PFSK-1 (cell line): ENCODE data around the gene FIG4.

ENCODE experiments used
- FOXP2 ChIP-seq: optimal IDR thresholded peaks from 2 replicates; pipeline ENCODE3; 2011; ENCODE audit warnings: borderline replicate concordance, control low read depth, inconsistent platforms; ENCODE audit not compliant: insufficient read depth; ENCODE audit errors: extremely low read length, extremely low read depth
- POLR2AphosphoS5 ChIP-seq: IDR thresholded peaks from 2 replicates; pipeline ENCODE4 v1.6.1; 2012; ENCODE audit warnings: low read depth, mild to moderate bottlenecking, control low read depth, low read length, moderate library complexity
- SIN3A ChIP-seq: IDR thresholded peaks from 2 replicates; pipeline ENCODE4 v1.6.1; 2012; ENCODE audit warnings: mild to moderate bottlenecking, low read length, moderate library complexity, borderline replicate concordance; ENCODE audit not compliant: insufficient read depth
- TAF1 ChIP-seq: IDR thresholded peaks from 2 replicates; pipeline ENCODE4 v1.6.1; 2012; ENCODE audit warnings: low read length, control low read depth, borderline replicate concordance; ENCODE audit not compliant: insufficient read depth
- TF ChIP-seq, protein P1 (sequence below), 2 experiments: IDR thresholded peaks; 2 replicates each; pipeline versions ENCODE4 v1.6.1 to v1.8.0; 2011 to 2012; ENCODE audit warnings: low read depth in 2 of 2, low read length in 2 of 2, control low read depth in 1 of 2, inconsistent platforms in 1 of 2, mild to moderate bottlenecking in 1 of 2, moderate library complexity in 1 of 2; ENCODE audit not compliant: insufficient read depth in 1 of 2

The FIG4 gene

DNA sequence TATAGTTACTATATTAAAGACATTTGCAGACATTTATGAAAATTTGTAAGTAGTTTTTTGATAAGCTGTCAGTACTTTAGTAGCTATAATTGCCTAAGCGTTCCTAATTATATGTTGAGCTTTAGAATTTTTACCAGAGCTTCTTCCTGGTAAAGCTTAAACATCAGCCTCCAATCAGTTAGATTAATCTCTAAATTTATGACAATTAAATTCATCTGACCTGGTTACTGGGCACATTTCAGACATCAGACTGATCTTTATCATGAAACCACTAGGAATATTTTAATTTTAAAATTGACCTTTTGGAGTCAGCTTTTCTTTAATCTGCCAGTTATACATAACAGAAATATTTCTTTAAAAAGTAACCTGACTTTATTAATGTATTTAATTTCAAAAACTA, 23.5 kb downstream of the FIG4 start:
- TF ChIP-seq, protein P1, sequence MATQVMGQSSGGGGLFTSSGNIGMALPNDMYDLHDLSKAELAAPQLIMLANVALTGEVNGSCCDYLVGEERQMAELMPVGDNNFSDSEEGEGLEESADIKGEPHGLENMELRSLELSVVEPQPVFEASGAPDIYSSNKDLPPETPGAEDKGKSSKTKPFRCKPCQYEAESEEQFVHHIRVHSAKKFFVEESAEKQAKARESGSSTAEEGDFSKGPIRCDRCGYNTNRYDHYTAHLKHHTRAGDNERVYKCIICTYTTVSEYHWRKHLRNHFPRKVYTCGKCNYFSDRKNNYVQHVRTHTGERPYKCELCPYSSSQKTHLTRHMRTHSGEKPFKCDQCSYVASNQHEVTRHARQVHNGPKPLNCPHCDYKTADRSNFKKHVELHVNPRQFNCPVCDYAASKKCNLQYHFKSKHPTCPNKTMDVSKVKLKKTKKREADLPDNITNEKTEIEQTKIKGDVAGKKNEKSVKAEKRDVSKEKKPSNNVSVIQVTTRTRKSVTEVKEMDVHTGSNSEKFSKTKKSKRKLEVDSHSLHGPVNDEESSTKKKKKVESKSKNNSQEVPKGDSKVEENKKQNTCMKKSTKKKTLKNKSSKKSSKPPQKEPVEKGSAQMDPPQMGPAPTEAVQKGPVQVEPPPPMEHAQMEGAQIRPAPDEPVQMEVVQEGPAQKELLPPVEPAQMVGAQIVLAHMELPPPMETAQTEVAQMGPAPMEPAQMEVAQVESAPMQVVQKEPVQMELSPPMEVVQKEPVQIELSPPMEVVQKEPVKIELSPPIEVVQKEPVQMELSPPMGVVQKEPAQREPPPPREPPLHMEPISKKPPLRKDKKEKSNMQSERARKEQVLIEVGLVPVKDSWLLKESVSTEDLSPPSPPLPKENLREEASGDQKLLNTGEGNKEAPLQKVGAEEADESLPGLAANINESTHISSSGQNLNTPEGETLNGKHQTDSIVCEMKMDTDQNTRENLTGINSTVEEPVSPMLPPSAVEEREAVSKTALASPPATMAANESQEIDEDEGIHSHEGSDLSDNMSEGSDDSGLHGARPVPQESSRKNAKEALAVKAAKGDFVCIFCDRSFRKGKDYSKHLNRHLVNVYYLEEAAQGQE (IDR thresholded peaks at IDR 0.05; ENCODE audit: insufficient read depth in 1 of 2, low read depth in 2 of 2, low read length in 2 of 2), result no peak
- no peak for TF ChIP-seq SIN3A
- no peak for TF ChIP-seq FOXP2
- TF ChIP-seq TAF1, result no peak
- TF ChIP-seq POLR2AphosphoS5, result no peak

DNA sequence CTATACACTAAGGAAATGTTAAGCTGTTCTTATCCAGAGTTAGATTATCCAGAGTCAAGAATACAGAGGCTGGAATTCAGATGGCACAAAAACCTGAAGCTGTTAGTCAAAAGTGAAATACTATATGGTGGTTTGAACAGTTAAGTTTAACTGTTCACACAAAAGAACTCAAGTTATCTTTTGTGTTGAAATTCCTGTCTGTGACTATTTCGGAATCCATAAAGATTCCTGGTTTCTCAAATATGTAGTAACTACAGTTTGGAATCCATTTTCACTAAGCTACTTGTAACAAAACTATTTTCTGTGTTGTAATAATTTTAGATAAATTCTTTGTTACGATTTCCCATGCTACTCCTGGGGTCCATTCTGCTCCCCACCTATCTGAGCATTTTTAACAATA, 24.5 kb downstream of the FIG4 start:
- TF ChIP-seq FOXP2 (no peak), TAF1 (no peak), POLR2AphosphoS5 (no peak), SIN3A (no peak)
- TF ChIP-seq, protein P1 (IDR thresholded peaks at IDR 0.05; ENCODE audit: insufficient read depth in 1 of 2, low read depth in 2 of 2, low read length in 2 of 2), result no peak

DNA sequence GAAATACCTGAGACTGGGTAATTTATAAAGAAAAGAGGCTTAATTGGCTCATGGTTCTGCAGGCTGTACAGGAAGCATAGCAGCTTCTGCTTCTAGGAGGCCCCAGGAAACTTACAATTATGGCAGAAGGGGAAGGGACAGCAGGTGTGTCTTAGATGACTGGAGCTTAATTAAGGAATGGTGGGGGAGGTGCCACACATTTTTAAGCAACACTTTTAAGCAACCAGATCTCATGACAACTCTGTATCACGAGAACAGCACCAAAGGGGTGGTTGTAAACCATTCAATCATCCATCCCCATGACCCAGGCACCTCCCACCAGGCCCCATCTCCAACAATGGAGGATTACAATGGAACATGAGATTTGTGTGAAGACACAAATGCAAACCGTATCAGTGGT, 26.9 kb downstream of the FIG4 start:
- TF ChIP-seq POLR2AphosphoS5 (no peak), TAF1 (no peak), SIN3A (no peak), FOXP2 (no peak)
- TF ChIP-seq, protein P1 (IDR thresholded peaks at IDR 0.05; ENCODE audit: insufficient read depth in 1 of 2, low read depth in 2 of 2, low read length in 2 of 2), result no peak

DNA sequence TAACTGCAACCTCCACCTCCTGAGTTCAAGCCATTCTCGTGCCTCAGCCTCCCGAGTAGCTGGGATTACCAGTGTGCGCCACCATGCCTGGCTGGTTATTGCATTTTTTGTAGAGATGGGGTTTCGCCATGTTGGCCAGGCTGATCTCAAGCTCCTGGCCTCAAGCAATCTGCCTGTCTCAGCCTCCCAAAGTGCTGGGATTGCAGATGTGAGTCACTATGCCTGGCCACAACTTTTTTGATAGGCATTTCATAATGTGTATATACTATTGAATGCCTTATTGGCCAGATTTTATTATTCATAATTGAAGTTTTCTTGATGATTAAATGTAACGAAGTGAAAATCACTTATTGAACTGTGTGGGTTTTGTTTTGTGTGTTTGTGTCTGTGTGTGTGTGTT, 27.9 kb downstream of the FIG4 start:
- TF ChIP-seq TAF1, result no peak
- TF ChIP-seq POLR2AphosphoS5, result no peak
- TF ChIP-seq, protein P1 (IDR thresholded peaks at IDR 0.05; ENCODE audit: insufficient read depth in 1 of 2, low read depth in 2 of 2, low read length in 2 of 2), result no peak
- TF ChIP-seq SIN3A, result no peak
- TF ChIP-seq FOXP2, result no peak

DNA sequence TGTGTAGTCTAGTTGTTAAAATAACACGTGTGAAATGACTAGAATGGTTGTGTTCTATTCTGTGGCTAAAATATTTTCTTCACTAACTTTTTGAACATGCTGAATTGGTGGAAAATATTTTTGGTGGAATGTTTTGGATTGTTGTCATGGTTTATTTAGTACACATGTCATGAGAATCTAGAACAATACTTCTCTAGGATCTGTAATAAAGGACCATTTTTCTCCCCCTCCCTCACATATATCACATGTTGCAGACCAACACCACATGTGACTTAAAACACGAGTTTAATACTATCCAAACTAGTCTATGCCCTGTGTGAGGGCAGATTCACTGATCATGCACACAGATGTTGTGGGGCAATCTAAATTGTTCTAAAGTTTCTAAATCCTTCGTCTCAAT, 29.2 kb downstream of the FIG4 start:
- TF ChIP-seq TAF1 (no peak), SIN3A (no peak), FOXP2 (no peak), POLR2AphosphoS5 (no peak)
- TF ChIP-seq, protein P1 (IDR thresholded peaks at IDR 0.05; ENCODE audit: insufficient read depth in 1 of 2, low read depth in 2 of 2, low read length in 2 of 2), result no peak
